Neural progenitor cell (in vitro differentiated cells): Measurements from ENCODE around the gene DNER. TPM values are rescaled to one million over a fixed set of nuclear protein-coding genes. Genes with fewer than 3 reads are reported as not detected.

Experiments used
- DNase-seq: peaks from one replicate; pipeline ENCODE4 v3.0.0-alpha.2; 2016; ENCODE audit warnings: low spot score
- H2AFZ ChIP-seq: fragments of 200-600 bp; sonication (generic); replicated peaks from 2 replicates; pipeline ENCODE4 v1.6.1; 2016; ENCODE audit warnings: antibody characterized with exemption
- H3F3A ChIP-seq: fragments of 200-600 bp; sonication (generic); 2 replicates; pipeline ENCODE4 v1.6.1; 2016; ENCODE audit warnings: antibody characterized with exemption, low read depth
- H3K27ac ChIP-seq: fragments of 200-600 bp; sonication (generic); 2 replicates; pipeline ENCODE4 v1.5.1; 2016; ENCODE audit warnings: mild to moderate bottlenecking
- H3K27me3 ChIP-seq: fragments of 200-600 bp; sonication (generic); 2 replicates; pipeline ENCODE4 v1.6.1; 2016; ENCODE audit warnings: mild to moderate bottlenecking, moderate library complexity
- H3K36me3 ChIP-seq: fragments of 200-600 bp; sonication (generic); 2 replicates; pipeline ENCODE4 v1.5.1; 2016
- H3K4me1 ChIP-seq: fragments of 200-600 bp; sonication (generic); 2 replicates; pipeline ENCODE4 v1.6.1; 2016; ENCODE audit warnings: mixed run types
- H3K4me2 ChIP-seq: fragments of 200-600 bp; sonication (generic); 2 replicates; pipeline ENCODE4 v1.6.1; 2016
- H3K4me3 ChIP-seq: fragments of 200-600 bp; sonication (generic); 2 replicates; pipeline ENCODE4 v1.5.1; 2016
- H3K79me2 ChIP-seq: fragments of 200-600 bp; sonication (generic); 2 replicates; pipeline ENCODE4 v1.6.1; 2016; ENCODE audit warnings: low read depth
- H3K9ac ChIP-seq: fragments of 200-600 bp; sonication (generic); 2 replicates; pipeline ENCODE4 v1.6.1; 2016
- H3K9me3 ChIP-seq: fragments of 200-600 bp; sonication (generic); 2 replicates; pipeline ENCODE4 v1.5.1; 2016; ENCODE audit warnings: low read depth
- H4K20me1 ChIP-seq: fragments of 200-600 bp; sonication (generic); 2 replicates; pipeline ENCODE4 v1.6.1; 2016; ENCODE audit warnings: low read depth
- H3K27ac Mint-ChIP-seq: 3 replicates; pipeline ENCODE4 v1.8.0; 2021; ENCODE audit warnings: mixed read lengths
- H3K27me3 Mint-ChIP-seq: 2 replicates; pipeline ENCODE4 v1.8.0; 2022; ENCODE audit warnings: low read depth, mild to moderate bottlenecking, inconsistent platforms, moderate library complexity, mixed read lengths; ENCODE audit not compliant: insufficient read depth
- H3K36me3 Mint-ChIP-seq: 3 replicates; pipeline ENCODE4 v1.8.0; 2021; ENCODE audit warnings: mixed read lengths
- H3K4me1 Mint-ChIP-seq: 3 replicates; pipeline ENCODE4 v1.8.0; 2021; ENCODE audit warnings: mixed read lengths
- H3K4me3 Mint-ChIP-seq: 3 replicates; pipeline ENCODE4 v1.8.0; 2021; ENCODE audit warnings: mild to moderate bottlenecking, moderate library complexity, mixed read lengths
- H3K9me3 Mint-ChIP-seq: 3 replicates; pipeline ENCODE4 v1.8.0; 2020; ENCODE audit warnings: mixed read lengths
- EZH2 ChIP-seq: fragments of 200-600 bp; sonication (generic); IDR thresholded peaks from 2 replicates; pipeline ENCODE4 v1.6.1; 2017; ENCODE audit warnings: antibody characterized with exemption, mild to moderate bottlenecking, moderate library complexity
- EZH2phosphoT487 ChIP-seq: fragments of 200-600 bp; sonication (generic); IDR thresholded peaks from 2 replicates; pipeline ENCODE4 v1.6.1; 2017; ENCODE audit warnings: antibody characterized with exemption
- total RNA-seq: library from RNA; depleted of rRNA; stranded (reverse); fragments of >200 nt; gene quantifications from 2 replicates; pipeline ENCODE4 v1.2.3, GENCODE V29; 2015; ENCODE audit warnings: low replicate concordance
- TF ChIP-seq, protein P1 (sequence below): fragments of 200-600 bp; sonication (generic); IDR thresholded peaks from 2 replicates; pipeline ENCODE4 v1.5.1; 2017; ENCODE audit warnings: antibody characterized with exemption, mild to moderate bottlenecking

DNER gene
- total RNA-seq, 1 donor from 2014 or later = 0.97 TPM

DNA sequence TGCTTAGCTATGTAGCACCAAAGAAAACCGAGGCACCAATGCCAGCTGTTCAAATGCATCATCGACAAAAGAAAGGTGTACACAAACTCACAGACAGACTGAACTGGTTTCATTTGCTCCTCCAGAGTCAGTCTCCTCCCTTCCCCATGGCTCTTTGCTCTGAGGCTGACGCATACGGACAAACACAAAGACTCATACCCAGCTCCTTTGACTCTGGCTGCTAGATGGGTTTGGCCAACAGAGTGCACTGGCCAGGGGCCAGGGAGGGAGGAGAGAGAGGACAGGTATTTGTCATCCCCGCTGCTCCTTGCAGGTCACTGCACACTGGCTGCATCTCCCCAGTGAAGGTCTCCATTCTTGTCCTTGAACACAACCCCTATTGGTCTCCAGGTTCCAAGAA lies 40.7 kb downstream of the DNER start:
- no peaks in the 10 kb centered on the region for H3K36me3 ChIP-seq
- Mint-ChIP-seq H3K9me3 (no peaks in the 10 kb centered on the region), H3K27ac (no peak overlapping the region), H3K27me3 (peaks cover 8% of the 10 kb centered on the region), H3K36me3 (no peaks in the 10 kb centered on the region), H3K4me1 (no peaks in the 10 kb centered on the region), H3K4me3 (no peak overlapping the region)
- no peaks in the 10 kb centered on the region for H3K9me3 ChIP-seq
- H3K27me3 ChIP-seq = no peaks in the 10 kb centered on the region
- DNase-seq = no peak
- H4K20me1 ChIP-seq = no peaks in the 10 kb centered on the region
- no peak for TF ChIP-seq EZH2
- no peak for TF ChIP-seq EZH2phosphoT487
- TF ChIP-seq, protein P1, sequence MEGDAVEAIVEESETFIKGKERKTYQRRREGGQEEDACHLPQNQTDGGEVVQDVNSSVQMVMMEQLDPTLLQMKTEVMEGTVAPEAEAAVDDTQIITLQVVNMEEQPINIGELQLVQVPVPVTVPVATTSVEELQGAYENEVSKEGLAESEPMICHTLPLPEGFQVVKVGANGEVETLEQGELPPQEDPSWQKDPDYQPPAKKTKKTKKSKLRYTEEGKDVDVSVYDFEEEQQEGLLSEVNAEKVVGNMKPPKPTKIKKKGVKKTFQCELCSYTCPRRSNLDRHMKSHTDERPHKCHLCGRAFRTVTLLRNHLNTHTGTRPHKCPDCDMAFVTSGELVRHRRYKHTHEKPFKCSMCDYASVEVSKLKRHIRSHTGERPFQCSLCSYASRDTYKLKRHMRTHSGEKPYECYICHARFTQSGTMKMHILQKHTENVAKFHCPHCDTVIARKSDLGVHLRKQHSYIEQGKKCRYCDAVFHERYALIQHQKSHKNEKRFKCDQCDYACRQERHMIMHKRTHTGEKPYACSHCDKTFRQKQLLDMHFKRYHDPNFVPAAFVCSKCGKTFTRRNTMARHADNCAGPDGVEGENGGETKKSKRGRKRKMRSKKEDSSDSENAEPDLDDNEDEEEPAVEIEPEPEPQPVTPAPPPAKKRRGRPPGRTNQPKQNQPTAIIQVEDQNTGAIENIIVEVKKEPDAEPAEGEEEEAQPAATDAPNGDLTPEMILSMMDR = no peak
- no peaks in the 10 kb centered on the region for H3K4me1 ChIP-seq
- no peak overlapping the region for H2AFZ ChIP-seq
- H3K79me2 ChIP-seq = no peaks in the 10 kb centered on the region
- no peak overlapping the region for H3K27ac ChIP-seq
- H3K9ac ChIP-seq = no peak overlapping the region
- no peaks in the 10 kb centered on the region for H3F3A ChIP-seq
- no peak overlapping the region for H3K4me2 ChIP-seq
- H3K4me3 ChIP-seq = no peak overlapping the region

- no peaks in the 10 kb centered on the region for H3F3A ChIP-seq
- TF ChIP-seq, protein P1 = no peak
- no peak for TF ChIP-seq EZH2phosphoT487
- TF ChIP-seq EZH2 = no peak
- Mint-ChIP-seq H3K36me3 (no peaks in the 10 kb centered on the region), H3K27ac (no peak overlapping the region), H3K9me3 (no peaks in the 10 kb centered on the region), H3K4me1 (no peaks in the 10 kb centered on the region), H3K4me3 (no peak overlapping the region), H3K27me3 (peaks cover 8% of the 10 kb centered on the region)
- H3K27me3 ChIP-seq = no peaks in the 10 kb centered on the region
- no peaks in the 10 kb centered on the region for H3K79me2 ChIP-seq
- no peak for DNase-seq
- H3K9me3 ChIP-seq = no peaks in the 10 kb centered on the region
- no peak overlapping the region for H3K27ac ChIP-seq
- H3K4me3 ChIP-seq = no peak overlapping the region
- H2AFZ ChIP-seq = no peak overlapping the region
- no peaks in the 10 kb centered on the region for H4K20me1 ChIP-seq
- H3K36me3 ChIP-seq = no peaks in the 10 kb centered on the region
- no peak overlapping the region for H3K4me2 ChIP-seq
- H3K4me1 ChIP-seq = no peaks in the 10 kb centered on the region
- H3K9ac ChIP-seq = no peak overlapping the region
These were observed 42.3 kb downstream of the DNER start for GRCh38 chr2:229672021-229672420.

DNA sequence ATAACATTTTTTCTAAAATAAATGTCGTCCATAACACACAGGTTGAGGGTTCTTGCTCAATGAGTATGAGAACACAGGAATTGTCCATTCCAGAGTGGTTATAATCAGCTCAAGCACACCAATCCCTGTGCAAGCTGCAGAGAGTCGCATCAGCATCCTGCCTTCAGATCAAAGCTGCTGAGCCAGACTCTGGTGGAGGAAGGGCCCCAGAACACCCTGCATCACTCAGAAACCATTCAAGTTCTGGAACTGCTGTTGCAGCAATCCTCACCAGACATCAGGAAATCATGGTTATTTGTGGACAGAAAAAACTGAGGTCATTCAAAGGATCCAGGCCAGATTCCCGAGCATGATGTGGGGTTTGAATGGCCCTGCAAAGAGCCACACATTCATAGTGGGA lies 44.5 kb downstream of the DNER start:
- H3K27ac ChIP-seq = no peak overlapping the region
- H3K27ac Mint-ChIP-seq = no peak overlapping the region
- no peak overlapping the region for H3K4me3 Mint-ChIP-seq
- H3K79me2 ChIP-seq = no peaks in the 10 kb centered on the region
- H3K27me3 Mint-ChIP-seq = peaks cover 7% of the 10 kb centered on the region
- DNase-seq = no peak
- H3K4me2 ChIP-seq = no peak overlapping the region
- H3K9me3 Mint-ChIP-seq = no peaks in the 10 kb centered on the region
- H3K4me3 ChIP-seq = no peak overlapping the region
- no peaks in the 10 kb centered on the region for H3K4me1 ChIP-seq
- no peaks in the 10 kb centered on the region for H3K4me1 Mint-ChIP-seq
- no peaks in the 10 kb centered on the region for H3F3A ChIP-seq
- TF ChIP-seq EZH2phosphoT487 (no peak), EZH2 (no peak)
- TF ChIP-seq, protein P1 = no peak
- H4K20me1 ChIP-seq = no peaks in the 10 kb centered on the region
- H3K27me3 ChIP-seq = no peaks in the 10 kb centered on the region
- H3K36me3 ChIP-seq = no peaks in the 10 kb centered on the region
- H3K9me3 ChIP-seq = no peaks in the 10 kb centered on the region
- H3K9ac ChIP-seq = no peak overlapping the region
- H2AFZ ChIP-seq = no peak overlapping the region
- no peaks in the 10 kb centered on the region for H3K36me3 Mint-ChIP-seq
